H1 (cell line): ENCODE measurements around the gene MTMR4. TPM values are rescaled to one million over a fixed set of nuclear protein-coding genes. Genes with fewer than 3 reads are reported as not detected.

Source experiments
- CTCF ChIA-PET: fragments of 300-600 bp; sonication (Branson Sonifier 250); formaldehyde crosslinking; loops from one replicate; lab custom pipeline; 2021; ENCODE audit not compliant: partially characterized antibody; lab: Charles Lee
- POLR2A ChIA-PET: fragments of 300-600 bp; sonication (Branson Sonifier 250); formaldehyde crosslinking; loops from one replicate; lab custom pipeline; 2021; ENCODE audit warnings: inconsistent platforms; ENCODE audit not compliant: partially characterized antibody; lab: Charles Lee
- DNase-seq, 2 experiments: peaks; one replicate each; pipeline versions ENCODE4 v3.0.0 to v3.0.0-alpha.2; 2010 to 2022; ENCODE audit warnings: low spot score in 2 of 2, low read depth in 1 of 2, mixed read lengths in 1 of 2
- FAIRE-seq: peaks from 2 replicates; lab custom pipeline; 2011; peaks lifted over from hg19 to GRCh38; lab: Jason Lieb, UNC
- H2AFZ ChIP-seq: 2 replicates; pipeline ENCODE4 v1.8.1; 2012; ENCODE audit warnings: low read length, inconsistent platforms
- H2AK5ac ChIP-seq: 2 replicates; pipeline ENCODE4 v1.6.1; 2013; ENCODE audit warnings: low read depth, low read length
- H2BK120ac ChIP-seq: replicated peaks from 2 replicates; pipeline ENCODE3; 2013; ENCODE audit warnings: low read depth, low read length, inconsistent platforms
- H2BK12ac ChIP-seq: 2 replicates; pipeline ENCODE4 v1.6.1; 2013; ENCODE audit warnings: low read depth, low read length
- H2BK15ac ChIP-seq: 2 replicates; pipeline ENCODE4 v1.6.1; 2013; ENCODE audit warnings: low read length
- H2BK20ac ChIP-seq: 2 replicates; pipeline ENCODE4 v1.6.1; 2013; ENCODE audit warnings: low read length
- H2BK5ac ChIP-seq: 2 replicates; pipeline ENCODE4 v1.6.1; 2013; ENCODE audit warnings: low read depth, low read length
- H3K14ac ChIP-seq: 2 replicates; pipeline ENCODE4 v1.6.1; 2013; ENCODE audit warnings: inconsistent platforms; ENCODE audit not compliant: insufficient read length
- H3K18ac ChIP-seq: 2 replicates; pipeline ENCODE4 v1.6.1; 2013; ENCODE audit warnings: low read length; ENCODE audit errors: extremely low read depth
- H3K23ac ChIP-seq: 2 replicates; pipeline ENCODE4 v1.6.1; 2013; ENCODE audit warnings: inconsistent platforms; ENCODE audit not compliant: insufficient read length
- H3K23me2 ChIP-seq: 2 replicates; pipeline ENCODE4 v1.6.1; 2013; ENCODE audit warnings: low read depth, low read length
- H3K27ac ChIP-seq: 2 replicates; pipeline ENCODE4 v1.6.1; 2011; ENCODE audit warnings: low read depth, low read length, inconsistent platforms
- H3K27me3 ChIP-seq, 4 experiments: replicated peaks in 1 of 4; 1 replicate in 1 of 4; 2 replicates in 3 of 4; pipeline versions ENCODE4 v1.6.1 to v1.8.1; 2011 to 2013; ENCODE audit warnings: low read length in 3 of 4, mild to moderate bottlenecking in 3 of 4, inconsistent platforms in 2 of 4, mixed read lengths in 2 of 4, moderate library complexity in 1 of 4; ENCODE audit not compliant: control insufficient read depth in 3 of 4, insufficient read depth in 3 of 4; ENCODE audit errors: extremely low read depth in 1 of 4
- H3K36me3 ChIP-seq, 4 experiments: 2 replicates each; pipeline versions ENCODE4 v1.6.1 to v1.8.1; 2011 to 2013; ENCODE audit warnings: mild to moderate bottlenecking in 4 of 4, low read length in 3 of 4, moderate library complexity in 2 of 4, control low read depth in 1 of 4, inconsistent platforms in 1 of 4; ENCODE audit not compliant: insufficient read depth in 4 of 4, control insufficient read depth in 2 of 4
- H3K4ac ChIP-seq: replicated peaks from 2 replicates; pipeline ENCODE3; 2013; ENCODE audit warnings: low read length, low read depth, mixed read lengths, inconsistent platforms; ENCODE audit not compliant: insufficient read length
- H3K4me1 ChIP-seq, 4 experiments: replicated peaks in 1 of 4; 1 replicate in 1 of 4; 2 replicates in 3 of 4; pipeline versions ENCODE4 v1.6.1 to v1.8.1; 2011 to 2013; ENCODE audit warnings: low read length in 3 of 4, inconsistent platforms in 2 of 4, mixed read lengths in 1 of 4; ENCODE audit not compliant: insufficient read depth in 4 of 4, control insufficient read depth in 3 of 4
- H3K4me2 ChIP-seq, 2 experiments: 2 replicates each; pipeline versions ENCODE4 v1.6.1 to v1.8.1; 2011 to 2013; ENCODE audit warnings: low read depth in 2 of 2, low read length in 2 of 2, control low read depth in 1 of 2, inconsistent platforms in 1 of 2, mild to moderate bottlenecking in 1 of 2; ENCODE audit not compliant: insufficient read depth in 1 of 2
- H3K4me3 ChIP-seq, 4 experiments: fragments of 200-600, 300-600 bp in 1 of 4; sonication (generic), shearing (Covaris generic), sonication (Bioruptor Twin) in 1 of 4; 2 replicates each; pipeline versions ENCODE4 v1.5.1 to v1.8.1; 2011 to 2016; ENCODE audit warnings: low read length in 4 of 4, low read depth in 3 of 4, control low read depth in 2 of 4, inconsistent platforms in 2 of 4, mild to moderate bottlenecking in 2 of 4, mixed read lengths in 1 of 4, moderate library complexity in 1 of 4; ENCODE audit not compliant: insufficient read depth in 2 of 4; ENCODE audit errors: extremely low read depth in 1 of 4
- H3K56ac ChIP-seq: replicated peaks from 2 replicates; pipeline ENCODE3; 2013; ENCODE audit warnings: low read depth, mild to moderate bottlenecking, mixed read lengths, low read length, inconsistent platforms; ENCODE audit not compliant: insufficient read length
- H3K79me1 ChIP-seq: 2 replicates; pipeline ENCODE4 v1.6.1; 2013; ENCODE audit warnings: low read depth, low read length, control low read depth
- H3K79me2 ChIP-seq, 2 experiments: 2 replicates each; pipeline versions ENCODE4 v1.6.1 to v1.8.1; 2012 to 2013; ENCODE audit warnings: low read length in 2 of 2, mild to moderate bottlenecking in 2 of 2, inconsistent platforms in 1 of 2; ENCODE audit not compliant: insufficient read depth in 2 of 2, control insufficient read depth in 1 of 2
- H3K9ac ChIP-seq, 4 experiments: replicated peaks in 1 of 4; 1 replicate in 1 of 4; 2 replicates in 3 of 4; pipeline versions ENCODE4 v1.6.1 to v1.8.1; 2011 to 2013; ENCODE audit warnings: low read depth in 3 of 4, low read length in 3 of 4, control low read depth in 2 of 4, mild to moderate bottlenecking in 2 of 4, moderate library complexity in 2 of 4, inconsistent platforms in 1 of 4; ENCODE audit errors: extremely low read depth in 1 of 4
- H3K9me3 ChIP-seq, 2 experiments: 2 replicates each; pipeline versions ENCODE4 v1.6.1 to v1.8.1; 2012 to 2013; ENCODE audit warnings: mild to moderate bottlenecking in 2 of 2, moderate library complexity in 2 of 2, control low read depth in 1 of 2, inconsistent platforms in 1 of 2, low read depth in 1 of 2, low read length in 1 of 2, mixed read lengths in 1 of 2; ENCODE audit not compliant: insufficient read depth in 2 of 2
- H4K20me1 ChIP-seq, 2 experiments: replicated peaks in 1 of 2; 2 replicates each; pipeline versions ENCODE3 to v1.8.1; 2011 to 2013; ENCODE audit warnings: inconsistent platforms in 2 of 2, low read length in 2 of 2, mild to moderate bottlenecking in 1 of 2; ENCODE audit not compliant: insufficient read depth in 2 of 2, control insufficient read depth in 1 of 2
- H4K5ac ChIP-seq: 2 replicates; pipeline ENCODE4 v1.6.1; 2013; ENCODE audit warnings: low read length, low read depth, mixed read lengths, inconsistent platforms; ENCODE audit not compliant: insufficient read length
- H4K8ac ChIP-seq: 2 replicates; pipeline ENCODE4 v1.8.0; 2013; ENCODE audit warnings: mild to moderate bottlenecking, moderate library complexity, low read length, inconsistent platforms; ENCODE audit not compliant: insufficient read depth; ENCODE audit errors: extremely low read depth
- H4K91ac ChIP-seq: replicated peaks from 2 replicates; pipeline ENCODE3; 2013; ENCODE audit warnings: low read length, mixed read lengths, inconsistent platforms; ENCODE audit not compliant: insufficient read length
- HDAC2 ChIP-seq, 2 experiments: fragments of 300-600 bp in 1 of 2; sonication (generic) in 1 of 2; IDR thresholded peaks; 2 replicates each; pipeline ENCODE4 v1.6.1; 2011 to 2012; ENCODE audit warnings: low read depth in 2 of 2, low read length in 2 of 2, mild to moderate bottlenecking in 2 of 2, moderate library complexity in 2 of 2, borderline replicate concordance in 1 of 2, inconsistent platforms in 1 of 2
- HDAC6 ChIP-seq: IDR thresholded peaks from one replicate; pipeline ENCODE4 v1.7.1; 2012; ENCODE audit warnings: low read depth, mild to moderate bottlenecking, inconsistent platforms, low read length, moderate library complexity
- MAX ChIP-seq: IDR thresholded peaks from 2 replicates; pipeline ENCODE4 v1.6.1; 2012; ENCODE audit warnings: inconsistent platforms
- SP1 ChIP-seq: IDR thresholded peaks from 2 replicates; pipeline ENCODE4 v1.6.1; 2011; ENCODE audit warnings: low read depth, low read length
- TAF7 ChIP-seq: optimal IDR thresholded peaks from 2 replicates; pipeline ENCODE3; 2011; ENCODE audit warnings: low read depth, mild to moderate bottlenecking, inconsistent platforms, low read length, moderate library complexity, borderline replicate concordance
- TCF12 ChIP-seq: IDR thresholded peaks from 2 replicates; pipeline ENCODE4 v1.6.1; 2011; ENCODE audit warnings: low read depth, mild to moderate bottlenecking, low read length
- WGBS, 2 experiments: shearing (Covaris generic) in 1 of 2; methylation state at CpG; one replicate each; pipeline versions ENCODE4 v1.1.6 to v1.1.7; 2013 to 2015; ENCODE audit warnings: low lambda C conversion rate in 2 of 2, mixed read lengths in 2 of 2, inconsistent platforms in 1 of 2, low coverage in 1 of 2, missing lambda C conversion rate in 1 of 2; ENCODE audit not compliant: insufficient replicate concordance in 2 of 2, insufficient coverage in 1 of 2, insufficient read length in 1 of 2; ENCODE audit errors: extremely low coverage in 1 of 2, missing lambda C conversion rate in 1 of 2; 5-methylcytosine and 5-hydroxymethylcytosine counted together
- polyA plus RNA-seq, 7 experiments: library from polyadenylated mRNA; depleted of rRNA in 3 of 7; stranded (reverse) in 5 of 7; unstranded in 2 of 7; fragments of >200 nt in 5 of 7; fragments of 200-250 nt in 2 of 7; gene quantifications; 1 replicate in 5 of 7; 2 replicates in 1 of 7; 4 replicates in 1 of 7; pipeline versions ENCODE4 v1.2.1 to v1.2.3, GENCODE V29; 2011 to 2013; ENCODE audit warnings: missing spikeins in 2 of 7, mixed read lengths in 2 of 7
- total RNA-seq: library from RNA; stranded (reverse); fragmentation: NEBNext Ultra II Directional; extraction: Animal tissue kit (Norgen Biotek cat#: 25700); gene quantifications from 2 replicates; pipeline ENCODE4 v1.2.1, GENCODE V29; 2021

The MTMR4 gene
- total and polyA plus RNA-seq, 2 of the 8 experiments (the other 6 are each of a cell fraction or from before 2014, with no cell fraction given): 15.9 to 39.2 TPM

DNA sequence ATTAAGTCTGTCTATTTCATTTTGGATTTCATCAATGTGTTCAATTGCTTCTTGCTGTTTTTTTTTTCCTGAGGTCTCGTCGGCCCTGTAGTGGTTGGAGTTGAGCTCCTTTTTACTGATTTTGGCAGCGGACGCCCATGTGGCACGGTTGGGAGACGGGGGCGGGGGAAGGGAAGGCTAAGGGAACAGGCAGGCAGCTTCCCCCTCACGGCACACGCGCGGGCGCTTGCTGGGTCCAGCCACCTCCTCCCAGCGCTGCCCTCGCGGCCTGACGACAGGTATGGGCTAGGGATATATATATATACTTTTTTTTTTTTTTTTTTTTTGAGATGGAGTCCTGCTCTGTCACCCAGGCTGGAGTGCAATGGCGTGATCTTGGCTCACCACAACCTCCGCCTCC, 37.6 kb downstream of the MTMR4 start:
- no peak overlapping the region for H4K8ac ChIP-seq
- H3K4me2 ChIP-seq: no peak overlapping the region
- H3K18ac ChIP-seq: no peak overlapping the region
- H3K14ac ChIP-seq: no peak overlapping the region
- no peaks in the 10 kb centered on the region for H3K79me1 ChIP-seq
- no peak overlapping the region for H3K4me3 ChIP-seq
- no peak overlapping the region for H4K5ac ChIP-seq
- H2BK5ac ChIP-seq: no peak overlapping the region
- H3K4ac ChIP-seq: no peak overlapping the region
- H2BK20ac ChIP-seq: no peak overlapping the region
- H3K23me2 ChIP-seq: no peaks in the 10 kb centered on the region
- ChIA-PET CTCF (interaction anchor here (0.9 to 1.8 kb wide), 3 partner anchors 9 to 168 kb away, joined by 4 read pairs; no protein-coding TSS in a partner anchor), POLR2A (interaction anchor here (0.8 kb wide), 1 partner anchor 9 kb away, joined by 3 read pairs; no protein-coding TSS in a partner anchor)
- 88% methylated on average over 7 of the region's 18 CpGs; no CpG with 5 or more reads in 1 of the 2 experiments for WGBS, 2 experiments
- FAIRE-seq (no peak), DNase-seq (no peak)
- H2AFZ ChIP-seq: no peak overlapping the region; the same call in 1 of the 2 replicates
- H3K79me2 ChIP-seq: no peaks in the 10 kb centered on the region
- H3K23ac ChIP-seq: no peak overlapping the region
- H3K27ac ChIP-seq: no peak overlapping the region
- H3K27me3 ChIP-seq: no peaks in the 10 kb centered on the region; a peak in 1 of 7 replicates
- no peak overlapping the region for H2BK15ac ChIP-seq
- no peaks in the 10 kb centered on the region for H3K36me3 ChIP-seq
- H3K9ac ChIP-seq: no peak overlapping the region
- H3K4me1 ChIP-seq: no peaks in the 10 kb centered on the region
- H4K91ac ChIP-seq: no peak overlapping the region
- H3K9me3 ChIP-seq: no peaks in the 10 kb centered on the region
- H2BK12ac ChIP-seq: no peak overlapping the region
- no peaks in the 10 kb centered on the region for H4K20me1 ChIP-seq
- H2AK5ac ChIP-seq: no peak overlapping the region
- H2BK120ac ChIP-seq: no peak overlapping the region
- no peak overlapping the region for H3K56ac ChIP-seq
- TF ChIP-seq HDAC2 (IDR thresholded peaks at IDR 0.05; ENCODE audit: borderline replicate concordance in 1 of 2, low read depth in 2 of 2, low read length in 2 of 2) (no peak), SP1 (no peak), MAX (no peak), HDAC6 (no peak), TAF7 (no peak), TCF12 (no peak)
